Measurements from ENCODE around the gene FBXW7. TPM values are rescaled to one million over a fixed set of nuclear protein-coding genes. Genes with fewer than 3 reads are reported as not detected.

The FBXW7 gene
- total and polyA plus RNA-seq, 2 of the 8 experiments (the other 6 are each of a cell fraction or from before 2014, with no cell fraction given), result 6.0 to 26.7 TPM

- TF ChIP-seq CHD7 (IDR thresholded peaks at IDR 0.05; ENCODE audit: insufficient replicate concordance, low read length) (no peak), CTCF (IDR thresholded peaks at IDR 0.05; ENCODE audit: control extremely low read depth in 1 of 3, insufficient read depth in 1 of 3, low read depth in 1 of 3, low read length in 3 of 3) (no peak), SRF (IDR thresholded peaks at IDR 0.05; ENCODE audit: low read depth, low read length) (no peak), NANOG (IDR thresholded peaks at IDR 0.05; ENCODE audit: insufficient read depth, low read depth, low read length, poor library complexity, severe bottlenecking) (no peak), JUND (IDR thresholded peaks at IDR 0.05; ENCODE audit: low read length) (no peak), EZH2 (IDR thresholded peaks at IDR 0.05; ENCODE audit: low read depth, low read length, severe bottlenecking) (no peak), SIN3A (conservative IDR thresholded peaks at IDR 0.05 in 1 of 2, IDR thresholded peaks at IDR 0.05 in 1 of 2; ENCODE audit: low read depth in 1 of 2, low read length in 2 of 2) (no peak), RAD21 (IDR thresholded peaks at IDR 0.05 in 1 of 2, conservative IDR thresholded peaks at IDR 0.05 in 1 of 2; ENCODE audit: low read depth in 2 of 2, low read length in 2 of 2) (no peak)
Measured at GRCh38 chr4:152500275-152500674, 35.6 kb downstream of the FBXW7 start (continued).
